ENCODE measurements around the gene METAP1D.

Gene METAP1D

DNA sequence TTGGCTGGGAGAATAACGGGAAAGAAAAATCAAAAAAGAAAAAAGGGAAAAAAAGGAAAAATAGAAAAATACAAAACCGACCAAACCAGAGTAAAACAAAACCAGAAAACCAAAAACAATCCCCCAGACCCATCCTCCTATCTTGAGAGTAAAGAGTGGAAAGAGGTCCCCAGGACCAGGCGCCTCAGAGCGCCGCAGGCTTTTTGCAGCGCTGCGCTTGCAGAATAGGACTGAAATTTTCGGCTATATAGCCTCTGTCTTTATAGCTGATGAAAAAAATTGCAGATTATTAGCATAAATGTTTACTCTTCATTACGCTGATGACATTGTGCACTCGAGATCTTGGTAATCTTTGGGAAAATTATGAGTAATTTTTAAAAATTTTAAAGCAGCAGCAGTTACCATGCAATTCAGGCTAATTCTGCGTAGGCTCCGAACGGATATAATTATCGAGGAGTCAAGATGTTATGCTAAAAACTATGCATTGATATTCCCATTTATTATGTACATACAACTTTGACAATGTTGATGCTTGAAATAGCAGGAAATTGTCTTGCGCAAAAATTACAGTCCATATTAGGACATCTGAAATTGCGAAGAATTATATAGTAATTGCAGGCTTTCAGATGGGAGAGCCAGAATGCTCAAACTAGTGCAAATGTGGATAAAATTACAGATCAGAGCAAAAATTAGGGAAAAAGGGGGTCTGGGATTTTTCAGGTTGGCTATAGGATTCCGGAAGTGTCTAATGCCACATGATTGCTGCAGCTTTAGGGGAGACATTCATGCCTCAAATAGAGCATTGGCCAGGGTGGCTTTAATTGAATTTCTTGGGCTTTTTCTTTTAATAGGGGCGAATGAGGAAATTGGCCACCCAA is 93.9 kb downstream of the METAP1D start:
- no peak for DNase-seq

DNA sequence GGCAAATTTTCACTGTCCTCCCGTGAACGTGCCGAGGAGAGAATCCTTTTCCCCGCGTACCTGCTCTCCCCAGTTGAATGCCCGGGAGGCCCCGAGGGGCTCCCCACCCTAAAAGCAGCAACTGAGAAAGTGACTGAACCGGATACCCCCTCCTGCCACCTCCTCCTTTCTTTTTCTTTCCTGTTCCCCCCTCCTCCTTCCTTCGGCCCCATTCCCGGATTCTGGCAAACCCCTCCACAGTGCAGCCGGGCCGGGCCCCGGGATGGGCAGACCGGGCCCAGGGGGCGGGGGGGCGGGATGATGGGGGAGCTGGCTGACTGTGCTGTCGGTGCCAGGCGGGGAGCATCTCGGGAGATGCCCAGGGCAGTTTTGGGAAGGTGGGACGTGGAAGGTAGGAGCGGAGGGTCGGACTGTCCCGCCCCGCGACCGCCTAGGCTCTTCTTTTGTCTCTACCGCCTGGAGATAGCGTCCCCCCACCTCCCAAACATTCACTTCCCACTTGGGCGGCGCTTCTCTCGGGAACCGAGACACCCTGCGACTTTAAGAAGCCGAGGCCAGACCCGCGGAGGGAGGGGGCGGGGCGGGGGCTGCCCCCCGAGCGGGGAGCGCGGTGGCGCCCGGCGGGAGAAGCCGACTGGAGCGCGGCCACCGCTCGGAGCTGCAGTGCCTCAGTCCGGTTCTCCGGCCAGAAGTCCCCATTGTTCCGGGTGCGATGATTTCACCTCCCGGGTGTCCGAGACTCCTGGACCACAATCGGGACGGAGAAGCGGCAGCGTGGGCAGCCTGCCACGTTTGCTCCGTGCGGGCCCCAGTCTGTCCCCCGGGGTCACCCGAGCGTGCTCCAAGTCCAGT is 94.8 kb downstream of the METAP1D start:
- DNase-seq, result no peak

DNA sequence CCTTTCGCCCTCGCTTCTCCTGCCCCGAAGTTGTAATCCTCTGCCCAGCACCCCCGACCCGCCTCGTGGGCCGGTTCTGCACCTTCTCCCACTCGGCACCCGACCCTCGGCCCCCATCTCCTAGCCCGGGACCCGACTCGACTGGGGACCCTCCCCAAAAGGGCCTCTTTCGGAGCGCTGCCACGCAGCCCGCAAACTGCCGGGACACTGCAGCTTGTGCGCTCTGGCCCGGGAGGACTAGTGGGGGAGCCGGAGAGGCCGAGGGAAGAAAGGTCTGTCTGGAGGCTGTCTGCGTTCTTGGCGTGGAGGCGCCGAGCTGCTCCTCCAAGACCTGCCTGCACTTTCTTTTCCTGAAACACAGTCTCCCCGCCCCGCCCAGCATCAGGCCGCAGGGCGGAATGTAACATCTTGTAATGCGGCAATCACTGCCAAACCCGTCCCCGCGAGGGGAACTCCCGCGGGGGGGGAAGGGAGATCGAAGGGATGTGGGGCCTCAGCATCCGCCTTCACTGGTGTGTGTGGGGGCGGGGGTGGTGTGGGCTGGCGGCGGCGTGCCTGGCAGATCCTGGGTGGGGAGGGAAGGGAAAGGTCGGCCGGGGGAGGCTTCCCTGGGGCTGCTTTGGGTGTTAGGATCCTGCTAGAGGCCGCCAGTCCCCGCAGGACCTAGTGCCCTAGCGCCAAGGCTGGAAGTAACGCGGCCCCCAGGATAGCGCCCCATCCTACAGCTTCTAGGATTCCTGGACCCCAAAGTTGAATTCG is 95.6 kb downstream of the METAP1D start:
- DNase-seq, result no peak

DNA sequence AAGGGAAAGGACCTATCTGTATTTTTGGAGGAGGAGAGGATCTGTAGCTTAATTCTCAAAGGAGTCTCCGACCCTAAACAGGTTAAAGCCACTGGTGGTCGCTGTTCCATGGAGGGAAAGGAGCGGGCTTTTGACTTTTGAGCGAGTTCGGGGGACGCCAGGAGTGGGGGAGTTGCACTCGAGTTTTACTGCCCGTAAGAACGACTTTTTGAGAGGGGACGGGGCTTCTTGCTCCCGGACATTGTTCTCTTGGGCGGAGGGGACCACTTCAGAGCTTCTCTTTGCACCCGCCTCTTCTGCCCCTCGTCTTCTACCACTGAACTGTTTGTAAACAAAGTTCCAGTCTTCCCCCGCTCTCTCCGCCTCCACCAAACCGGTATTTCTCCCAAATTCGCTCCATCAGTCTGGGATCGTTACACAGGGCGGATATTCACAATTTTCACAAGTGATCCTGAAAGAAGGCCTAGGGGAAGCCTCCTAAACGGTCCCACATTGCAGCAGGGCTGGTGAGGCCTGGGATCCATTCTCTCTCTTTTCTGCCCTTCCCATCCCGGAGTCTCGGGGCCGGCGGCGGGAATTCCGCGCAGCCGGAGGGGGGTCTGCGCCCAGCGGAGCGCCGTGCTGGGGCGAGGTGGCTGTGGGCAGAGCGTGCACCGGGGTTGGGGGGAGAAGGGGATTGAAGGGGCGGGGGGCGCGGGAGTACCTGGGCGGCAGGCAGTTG is 96.3 kb downstream of the METAP1D start:
- no peak for DNase-seq

DNA sequence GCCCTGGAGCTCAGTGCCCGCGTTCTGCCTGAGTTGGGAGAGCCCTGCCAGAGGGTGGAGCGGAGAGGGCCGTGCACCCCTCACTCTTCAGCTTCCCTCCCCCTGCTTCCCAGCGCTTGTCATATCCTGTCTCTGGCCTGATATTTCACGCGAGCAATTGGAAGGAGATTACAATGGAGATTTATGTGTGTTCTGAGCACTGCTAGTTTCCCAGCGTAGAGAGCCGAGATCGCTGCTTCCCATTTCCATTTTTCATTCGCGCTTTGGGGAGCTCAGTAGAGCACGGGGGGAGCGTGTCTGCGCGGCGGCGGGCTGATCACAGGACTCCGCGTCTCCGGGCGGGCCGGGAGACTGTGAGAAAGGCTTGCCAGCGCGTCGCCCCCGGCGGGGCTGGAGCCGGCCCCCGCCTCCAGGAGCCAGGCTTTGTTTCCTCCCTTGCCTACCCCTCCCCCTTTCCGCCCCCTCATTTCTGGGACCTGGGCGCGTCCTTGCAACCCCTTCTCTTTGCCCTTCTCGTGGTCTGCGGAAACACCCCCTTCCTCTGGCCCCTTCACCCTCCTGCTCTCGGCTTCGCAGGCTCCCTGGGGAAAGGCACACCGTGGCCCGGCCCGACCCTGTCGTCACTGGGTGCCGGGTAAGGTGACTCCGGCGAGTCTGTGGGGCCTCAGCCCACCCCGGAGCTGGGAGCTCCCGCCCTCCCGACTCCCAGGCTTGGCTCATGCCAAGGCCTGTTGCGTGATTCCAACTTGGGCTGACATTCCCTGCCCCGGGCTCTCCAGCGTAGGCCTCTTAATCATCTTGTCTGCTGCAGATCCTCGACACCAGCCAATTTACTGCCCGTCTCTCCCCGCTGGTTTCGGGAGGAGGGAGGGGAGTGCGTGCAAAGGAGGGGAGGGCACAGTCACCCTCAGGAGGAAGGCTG is 97.1 kb downstream of the METAP1D start:
- no peak for DNase-seq

DNA sequence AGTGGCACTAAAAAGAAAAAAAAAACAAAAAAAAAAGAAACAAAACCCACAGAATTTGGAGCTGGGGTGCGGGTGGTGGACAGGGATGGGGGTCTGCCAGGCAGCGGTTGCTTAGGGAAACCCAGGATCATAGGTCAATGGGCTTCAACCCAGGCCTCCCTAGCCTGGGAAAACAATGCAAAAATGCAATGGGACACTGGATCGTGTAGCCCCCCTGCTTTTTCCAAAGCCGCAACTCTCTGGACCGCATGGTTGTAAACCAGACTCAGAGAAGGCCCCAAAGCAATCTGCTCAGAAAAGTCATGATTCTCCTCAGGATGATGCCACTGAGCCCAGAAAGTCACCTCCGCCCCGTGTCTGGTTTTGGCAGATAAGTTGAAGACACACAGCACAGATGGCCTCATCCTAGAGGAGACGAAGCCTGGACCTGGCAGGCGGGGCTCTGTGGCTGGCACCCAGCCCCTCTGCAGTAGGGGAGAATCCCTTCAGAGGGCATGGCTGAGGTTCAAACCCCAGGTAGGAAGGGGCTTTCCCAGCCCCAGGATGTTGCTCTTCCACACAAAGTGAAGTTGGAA is 97.9 kb downstream of the METAP1D start:
- no peak for DNase-seq

DNA sequence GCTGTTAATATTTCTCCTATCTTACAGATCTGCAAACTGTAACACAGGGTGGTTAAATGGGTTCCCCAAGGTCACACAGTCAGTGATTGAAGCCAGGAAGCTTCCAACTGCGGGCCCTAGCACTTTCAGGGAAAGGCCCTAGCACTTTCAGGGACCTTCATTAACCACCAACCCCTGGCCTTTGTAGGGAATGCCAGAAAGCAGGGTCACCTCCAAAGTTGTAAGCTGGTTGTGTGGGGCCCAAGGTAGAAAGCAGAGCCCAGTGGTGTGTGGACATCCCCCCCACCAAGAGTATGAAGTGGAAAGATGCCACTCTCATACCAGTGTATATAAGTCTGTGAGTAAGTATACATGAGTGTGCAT is 98.5 kb downstream of the METAP1D start:
- no peak for DNase-seq

DNA sequence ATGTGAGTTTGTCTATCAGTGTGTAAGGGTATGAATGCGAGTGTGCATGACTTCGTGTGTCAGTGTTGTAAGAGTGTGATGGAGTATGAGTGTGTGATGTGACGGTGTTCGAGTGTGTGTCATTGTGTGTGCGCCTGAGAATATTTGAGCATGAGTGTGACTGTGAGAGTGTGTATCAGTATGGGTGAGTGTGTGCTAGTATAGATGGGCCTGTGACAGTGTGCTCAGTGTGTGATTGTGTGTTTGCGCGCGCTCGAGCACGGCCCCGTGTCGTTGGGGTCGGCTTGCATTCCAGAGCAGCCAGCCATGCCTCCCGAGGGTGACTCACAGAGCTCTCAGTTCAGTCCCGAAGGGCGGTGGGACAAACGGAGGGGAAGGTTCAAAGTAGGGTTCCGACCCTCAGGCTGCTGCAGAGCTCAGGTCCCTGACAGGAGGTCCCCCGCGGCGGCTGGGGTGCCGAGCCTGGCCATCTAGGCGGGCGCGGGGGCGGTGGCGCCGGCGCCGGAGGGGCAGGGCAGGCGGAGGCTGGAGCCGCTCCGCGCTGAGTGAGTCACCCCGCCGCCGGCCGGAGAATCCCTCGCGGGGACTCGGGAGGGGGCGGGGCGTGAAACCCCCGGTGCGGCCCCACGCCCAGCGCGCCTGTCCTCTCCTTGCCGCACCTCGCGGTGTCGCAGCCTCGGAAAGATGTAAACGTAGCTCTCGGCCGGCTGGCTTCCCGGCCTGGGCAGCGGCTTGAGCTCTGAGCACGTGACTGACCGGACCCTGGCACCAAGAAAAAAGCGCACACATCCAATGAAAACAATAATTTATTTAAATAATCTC is 99.1 kb downstream of the METAP1D start:
- no peak for DNase-seq

DNA sequence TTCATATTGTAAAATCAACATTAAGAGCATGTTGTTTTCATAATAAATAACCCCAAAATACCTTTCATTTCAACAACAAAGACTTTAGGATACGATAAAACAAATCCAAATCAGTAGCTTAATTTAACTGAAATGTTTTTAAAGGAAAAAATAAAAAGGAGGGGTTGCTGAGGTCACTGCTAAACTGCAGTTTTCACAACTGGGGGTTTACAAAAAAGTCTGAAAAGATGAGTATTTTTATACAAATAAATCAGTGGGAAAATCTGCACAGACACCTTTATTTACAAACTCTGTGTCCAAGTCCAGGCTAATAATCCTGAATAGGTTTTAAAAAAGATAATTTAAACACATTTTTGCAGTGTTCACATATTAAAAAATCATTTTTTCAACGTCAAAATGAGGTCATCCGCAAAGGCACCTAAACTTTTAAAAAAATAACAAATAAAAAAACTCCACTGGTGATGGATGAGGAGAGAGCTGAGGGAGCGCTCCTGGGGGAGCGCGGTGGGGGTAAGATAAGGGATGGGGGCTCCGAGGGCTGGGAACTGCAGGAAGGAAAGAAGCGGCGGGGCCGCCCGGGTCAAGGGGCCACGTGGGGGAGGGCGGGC is 99.8 kb downstream of the METAP1D start:
- no peak for DNase-seq

DNA sequence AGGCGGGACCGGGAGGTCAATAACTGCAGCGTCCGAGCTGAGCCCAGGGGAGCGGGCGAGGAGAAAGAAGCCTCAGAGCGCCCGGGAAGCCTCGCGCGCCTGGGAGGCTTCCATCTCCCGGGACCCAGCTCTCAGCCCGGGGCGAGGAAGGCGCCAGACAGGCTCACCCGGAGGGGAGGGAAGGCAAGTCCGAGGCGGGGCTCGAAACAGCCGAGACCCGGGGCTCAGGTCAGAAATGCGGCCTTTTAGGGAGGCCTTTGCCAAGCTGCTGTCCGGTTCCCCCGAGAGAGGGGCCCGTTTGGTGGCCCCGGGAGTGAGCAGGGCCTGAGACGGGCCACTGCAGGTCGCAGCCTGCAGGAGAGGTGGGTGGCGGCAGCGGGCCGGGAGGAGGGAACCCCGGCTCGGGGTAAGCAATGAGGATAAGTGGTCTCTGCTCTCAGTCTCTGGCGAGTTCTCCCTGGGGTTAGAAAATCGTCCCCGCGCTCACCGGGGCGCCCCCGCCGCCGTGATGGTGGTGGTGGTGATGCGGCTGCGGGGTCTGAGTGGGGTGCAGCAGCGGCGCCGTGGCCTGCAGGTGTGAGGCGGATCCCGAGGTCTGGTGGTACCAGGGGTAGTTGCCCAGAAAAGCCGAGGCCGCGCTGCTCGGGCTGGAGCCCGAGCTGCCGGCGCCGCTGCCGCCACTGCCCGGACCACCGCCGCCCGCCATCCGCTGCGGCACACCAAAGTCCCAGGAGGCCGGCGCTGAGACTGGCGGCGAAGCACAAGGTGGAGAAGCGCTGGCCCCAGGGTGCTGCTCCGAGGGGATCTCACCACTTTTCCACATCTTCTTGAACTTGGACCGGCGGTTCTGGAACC is 100.6 kb downstream of the METAP1D start:
- no peak for DNase-seq

DNA sequence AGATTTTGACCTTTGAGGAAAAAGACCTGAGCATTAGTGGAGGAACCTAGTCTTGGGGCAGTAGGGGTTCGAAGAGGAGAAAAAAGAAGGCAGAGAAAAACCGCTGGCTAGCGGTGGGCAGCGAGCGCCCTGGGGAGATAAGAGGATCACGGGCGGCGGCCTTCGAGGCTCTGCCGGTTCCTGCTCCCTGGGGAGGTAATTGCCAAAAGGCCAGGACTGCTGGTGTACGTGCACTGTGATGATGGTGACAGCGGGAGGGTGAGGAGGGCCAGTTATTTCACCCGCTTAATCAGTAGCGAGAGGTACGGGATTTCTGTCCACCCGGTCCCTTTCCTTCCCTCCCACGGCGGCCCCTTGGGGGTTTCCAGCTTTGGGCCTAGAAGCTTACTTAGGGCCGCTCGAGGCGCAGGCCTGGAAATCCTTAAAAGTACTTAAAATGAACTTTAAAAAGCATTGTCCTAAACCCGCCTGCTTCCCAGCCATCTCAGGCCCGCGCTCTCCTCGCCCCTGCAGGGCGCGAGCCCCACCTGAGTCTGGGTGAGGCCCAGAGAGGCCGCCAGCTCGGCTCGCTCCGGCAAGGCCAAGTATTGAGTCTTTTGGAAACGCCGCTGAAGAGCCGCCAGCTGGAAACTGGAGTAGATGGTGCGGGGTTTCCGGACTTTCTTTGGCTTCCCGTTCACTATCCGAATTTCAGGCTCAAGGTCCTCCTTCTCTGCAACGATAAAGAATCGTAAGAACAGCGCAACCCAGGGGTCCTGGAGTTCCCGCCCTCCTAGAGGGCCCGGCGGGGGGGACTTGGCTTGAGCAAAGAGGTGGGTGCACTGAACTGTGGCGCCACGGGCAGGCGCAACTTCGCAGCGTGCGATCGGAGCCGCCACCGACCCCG is 101.4 kb downstream of the METAP1D start:
- no peak for DNase-seq

DNA sequence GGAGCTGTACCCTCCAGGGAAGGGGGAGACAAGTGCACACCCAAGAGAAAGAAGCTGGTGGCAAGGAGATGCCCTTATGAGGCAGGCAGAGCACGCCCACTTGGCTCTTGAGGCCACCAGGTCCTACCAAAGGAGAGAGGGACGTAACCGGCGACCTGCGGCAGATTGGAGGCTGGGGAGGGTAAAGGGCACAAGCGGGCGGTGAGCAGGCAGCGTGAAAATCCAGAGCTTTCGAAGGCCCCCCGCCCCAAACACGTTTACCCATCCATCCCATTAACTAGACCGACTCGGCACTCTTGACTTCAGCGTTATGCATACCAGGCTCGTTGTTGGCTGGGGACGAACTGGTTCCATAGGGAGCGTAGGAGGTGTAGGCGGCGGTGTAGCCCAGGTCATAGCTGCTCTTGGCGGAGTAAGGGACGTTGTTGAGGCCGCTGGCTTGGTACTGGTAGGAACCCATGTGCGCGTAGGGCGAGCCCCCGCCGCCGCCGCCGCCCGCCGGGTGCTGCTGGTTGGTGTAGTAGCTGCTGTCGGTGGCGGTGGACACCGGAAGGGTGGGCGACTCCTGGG is 102.2 kb downstream of the METAP1D start:
- no peak for DNase-seq

DNA sequence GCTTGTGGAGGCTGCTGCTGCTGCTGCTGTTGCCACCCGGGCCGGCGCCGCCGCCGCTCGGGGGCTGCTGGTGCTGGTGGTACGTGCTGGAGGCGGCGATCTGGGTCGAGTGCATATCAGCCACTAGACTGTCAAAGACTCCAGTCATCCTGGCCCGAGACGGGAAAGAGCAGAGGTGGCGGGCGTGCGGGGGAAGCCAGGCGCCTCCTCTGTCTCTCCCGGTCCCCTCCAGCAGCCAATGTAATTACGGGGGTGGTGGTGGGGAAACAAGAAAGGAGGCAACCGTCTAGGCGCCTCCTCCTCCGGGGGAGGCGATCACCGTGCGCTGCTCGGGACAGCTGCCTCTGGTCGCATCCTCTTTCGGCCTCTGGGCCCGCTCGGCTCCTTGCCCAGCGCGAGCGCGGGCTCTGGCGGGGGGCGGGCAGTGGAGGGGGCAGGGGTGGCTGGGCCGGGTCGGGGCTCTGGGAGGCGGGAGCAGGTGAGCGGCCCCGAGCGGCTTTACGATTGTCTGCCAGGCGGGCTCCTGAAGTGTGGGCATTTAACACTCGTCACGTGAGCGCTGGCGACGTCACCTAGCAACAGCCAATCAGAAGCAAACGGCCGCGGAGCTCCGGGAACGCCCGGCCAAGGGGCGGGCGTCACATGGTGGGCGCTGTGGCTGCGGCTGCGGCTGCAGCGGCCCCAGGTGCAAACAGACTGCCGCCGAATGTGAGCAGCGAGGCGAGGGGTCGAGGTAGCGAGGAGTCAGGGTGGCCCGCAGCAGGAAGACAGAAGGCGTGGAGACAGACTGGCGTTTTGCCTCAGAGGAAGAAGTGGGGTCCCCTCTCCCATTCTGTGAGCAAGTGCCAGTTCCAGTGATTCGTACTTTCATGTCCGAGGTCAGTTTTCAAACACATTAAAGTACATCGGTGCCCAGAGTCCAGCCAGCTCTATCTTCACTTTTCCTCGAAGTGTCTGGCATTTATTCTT is 102.9 kb downstream of the METAP1D start, which contains the start of gene DLX2:
Gene DLX2 (minus strand): TSS at position 510 of the 969 bp plus-strand sequence. CDS start 362 bp downstream, at position 148.
- DNase-seq, result peak; percentile 91

DNA sequence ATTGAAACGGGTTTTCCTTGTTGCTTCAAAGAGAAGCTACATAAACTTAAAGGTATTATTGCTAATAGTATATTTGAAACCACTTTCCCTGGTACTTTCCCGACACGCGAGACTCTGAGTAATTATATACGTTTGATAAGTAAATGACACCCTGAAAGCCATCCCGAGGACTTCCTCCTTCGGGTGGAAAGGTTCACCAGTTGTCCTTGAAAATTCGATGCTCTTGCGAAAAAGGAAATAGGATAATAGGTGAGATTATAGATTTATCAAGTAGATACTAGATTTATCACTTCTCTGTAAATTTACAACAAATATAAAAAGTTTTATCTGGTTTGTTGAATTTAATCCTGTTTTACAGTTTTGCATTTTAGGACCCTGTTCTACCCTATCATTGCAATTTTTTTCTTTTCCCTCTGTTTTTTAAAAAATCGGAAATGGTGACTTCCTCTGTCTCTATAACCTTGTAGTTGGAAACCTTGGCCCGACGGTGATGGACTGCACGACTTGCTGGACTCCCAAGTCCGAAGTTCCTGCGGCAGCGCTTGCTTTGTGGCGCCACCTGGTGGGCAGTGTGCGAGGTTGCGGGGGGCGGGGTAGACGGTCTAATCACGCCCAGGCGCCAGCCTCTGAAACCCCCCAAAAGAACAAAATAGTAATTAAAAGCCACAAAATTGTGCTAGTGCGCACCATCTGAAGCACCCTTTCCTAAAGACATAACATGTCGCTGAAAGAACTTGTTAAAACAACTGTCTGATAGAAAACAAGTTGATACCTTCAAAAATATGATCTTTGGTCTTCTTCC is 103.9 kb downstream of the METAP1D start:
- DNase-seq, result peak; percentile 36

Measured in NCI-H2081 treated with DMSO at 0.1 percent for 48 hours (cell line).